ENCODE results near the gene PER2. TPM values are rescaled to one million over a fixed set of nuclear protein-coding genes. Genes with fewer than 3 reads are reported as not detected.

PER2 gene
- total RNA-seq, 4 donors from 2014 or later = 4.1 to 7.5 (median 6.7) TPM

DNA sequence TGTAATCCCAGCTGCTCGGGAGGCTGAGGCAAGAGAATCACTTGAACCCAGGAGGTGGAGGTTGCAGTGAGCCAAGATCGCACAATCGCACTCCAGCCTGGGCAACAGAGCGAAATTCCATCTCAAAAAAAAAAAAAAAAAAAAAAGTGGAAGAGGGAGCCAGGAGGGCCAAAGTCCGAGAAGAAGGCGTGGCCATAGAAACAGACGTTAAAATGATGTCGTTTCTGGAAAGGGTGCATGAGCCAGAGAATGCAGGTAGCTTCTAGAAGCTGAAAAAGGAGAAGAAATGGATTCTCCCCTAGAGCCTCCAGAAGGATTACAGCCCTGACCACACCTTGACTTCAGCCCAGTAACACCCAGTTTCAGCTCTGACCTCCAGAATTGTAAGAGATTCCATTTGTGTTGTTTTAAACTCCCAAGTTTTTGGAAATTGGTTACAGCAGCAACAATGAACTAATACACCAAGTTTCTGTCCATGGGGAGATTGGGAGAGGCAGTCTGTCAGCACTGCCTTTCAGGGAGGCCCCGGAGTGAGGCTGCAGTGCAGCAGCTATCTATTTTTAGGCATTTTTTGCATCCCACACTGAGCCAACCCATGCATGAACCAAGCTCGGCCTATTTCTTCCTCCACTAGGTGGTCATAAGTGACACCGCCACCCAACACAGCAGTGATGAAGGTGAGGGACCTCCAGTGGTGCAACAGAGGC, 17.7 kb upstream of the PER2 start:
- H3K9me3 ChIP-seq = no peaks in the 10 kb centered on the region
- TF ChIP-seq POLR2A (IDR thresholded peaks at IDR 0.05) (no peak), CTCF (IDR thresholded peaks at IDR 0.05 in 4 of 5, conservative IDR thresholded peaks at IDR 0.05 in 1 of 5) (no peak)
- ATAC-seq (no peak), DNase-seq (no peak)
- H3K27me3 ChIP-seq = no peaks in the 10 kb centered on the region
- no peak overlapping the region for H3K4me3 ChIP-seq
- H3K4me1 ChIP-seq = no peaks in the 10 kb centered on the region
- no peak overlapping the region for H3K27ac ChIP-seq
- in situ Hi-C loops (cut with MboI; ENCODE audit: low sequenced_read_pairs in 4 of 4) (no loop called here), intact Hi-C loops (cut with DNase I; ENCODE audit: low total_unique reads) (no loop called here)
- H3K36me3 ChIP-seq = no peaks in the 10 kb centered on the region

DNA sequence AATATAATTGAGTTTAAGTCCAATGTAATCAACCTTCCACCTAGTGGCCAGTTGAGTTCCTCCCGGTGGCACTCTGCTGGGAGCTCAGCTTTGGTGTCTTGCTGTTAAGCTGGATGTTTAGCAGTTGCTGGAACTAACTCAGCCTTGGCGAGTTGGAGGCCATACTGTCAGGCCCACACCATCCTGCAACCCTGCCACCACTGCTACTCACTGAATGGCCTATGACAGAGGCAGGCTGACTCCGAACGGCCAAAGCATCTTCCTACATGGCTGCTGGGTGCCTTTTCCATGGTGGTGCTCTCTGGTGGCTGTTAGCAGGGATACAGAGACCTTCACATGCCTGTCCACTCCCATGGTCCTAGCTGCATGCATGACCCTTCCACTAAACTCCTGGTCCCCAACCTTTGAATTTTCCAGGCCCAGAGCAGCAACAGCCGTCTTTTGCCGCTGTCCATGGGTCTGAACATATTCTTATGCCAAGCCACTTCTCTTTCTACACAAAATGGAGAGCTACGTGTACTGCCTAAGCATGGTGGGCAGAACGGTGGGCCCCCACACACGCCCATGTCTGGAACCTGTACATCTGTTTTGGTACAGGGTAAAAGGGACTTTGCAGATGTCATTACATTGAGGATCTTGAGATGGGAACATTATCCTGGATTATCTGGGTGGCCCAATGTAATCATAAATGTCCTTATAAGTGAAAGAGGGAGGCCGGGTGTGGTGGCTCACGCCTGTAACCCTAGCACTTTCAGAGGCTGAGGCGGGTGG, 16.9 kb upstream of the PER2 start:
- no peak for DNase-seq

DNA sequence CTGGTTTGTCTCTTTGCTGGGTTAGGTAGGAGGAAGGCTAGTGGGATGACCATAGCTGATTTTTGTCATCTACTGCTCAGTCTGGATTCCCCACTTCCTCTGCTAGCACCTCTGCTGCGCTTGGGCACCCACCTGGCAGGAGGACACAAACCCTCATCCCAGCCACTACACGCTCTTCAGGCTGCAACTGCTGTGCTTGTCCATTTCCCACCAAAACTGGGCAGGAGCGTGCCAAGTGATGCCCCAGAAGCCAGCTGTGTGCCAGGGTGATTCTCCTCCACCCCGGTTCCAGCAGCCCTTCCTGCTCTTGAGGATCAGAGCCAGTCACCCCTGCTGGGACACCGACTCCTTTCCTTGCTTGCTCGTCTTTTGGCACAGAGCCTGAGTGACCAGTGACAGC, 15.7 kb upstream of the PER2 start:
- no peak overlapping the region for H3K27ac ChIP-seq
- in situ Hi-C loops (cut with MboI; ENCODE audit: low sequenced_read_pairs in 4 of 4) = no loop called here

More for the DNA sequence above, 16.9 kb upstream of the PER2 start:
- no peak for ATAC-seq
- Histone ChIP-seq H3K27me3 (no peaks in the 10 kb centered on the region), H3K27ac (no peak overlapping the region), H3K4me1 (peaks cover 0 to 2% of the 10 kb centered on the region in 2 donors), H3K4me3 (no peak overlapping the region), H3K36me3 (no peaks in the 10 kb centered on the region), H3K9me3 (no peaks in the 10 kb centered on the region)
- in situ Hi-C loops (cut with MboI; ENCODE audit: low sequenced_read_pairs in 4 of 4) = no loop called here
- intact Hi-C loops (cut with DNase I; ENCODE audit: low total_unique reads) = no loop called here
- no peak for TF ChIP-seq CTCF (IDR thresholded peaks at IDR 0.05 in 4 of 5, conservative IDR thresholded peaks at IDR 0.05 in 1 of 5)
- TF ChIP-seq POLR2A (IDR thresholded peaks at IDR 0.05) = no peak

GRCh38 chr2:238302751-238303150, 14.3 kb upstream of the PER2 start:
- no peak for DNase-seq
- peaks cover 0 to 9% of the 10 kb centered on the region in 2 donors for H3K4me1 ChIP-seq
- ATAC-seq = no peak
- no peaks in the 10 kb centered on the region for H3K9me3 ChIP-seq
- H3K27ac ChIP-seq = no peak overlapping the region
- no peaks in the 10 kb centered on the region for H3K27me3 ChIP-seq
- H3K4me3 ChIP-seq = no peak overlapping the region
- TF ChIP-seq CTCF (IDR thresholded peaks at IDR 0.05 in 4 of 5, conservative IDR thresholded peaks at IDR 0.05 in 1 of 5) (no peak), POLR2A (IDR thresholded peaks at IDR 0.05) (no peak)
- intact Hi-C loops (cut with DNase I; ENCODE audit: low total_unique reads) (no loop called here), in situ Hi-C loops (cut with MboI; ENCODE audit: low sequenced_read_pairs in 4 of 4) (no loop called here)
- H3K36me3 ChIP-seq = no peaks in the 10 kb centered on the region

More for the DNA sequence above, 15.7 kb upstream of the PER2 start:
- H3K36me3 ChIP-seq = no peaks in the 10 kb centered on the region
- TF ChIP-seq POLR2A (IDR thresholded peaks at IDR 0.05) = no peak
- TF ChIP-seq CTCF (IDR thresholded peaks at IDR 0.05 in 4 of 5, conservative IDR thresholded peaks at IDR 0.05 in 1 of 5) = no peak
- H3K4me1 ChIP-seq = peaks cover 0 to 9% of the 10 kb centered on the region in 2 donors
- no peak overlapping the region for H3K4me3 ChIP-seq
- DNase-seq = no peak
- no peak for ATAC-seq
- no peaks in the 10 kb centered on the region for H3K27me3 ChIP-seq
- intact Hi-C loops (cut with DNase I; ENCODE audit: low total_unique reads) = no loop called here
- no peaks in the 10 kb centered on the region for H3K9me3 ChIP-seq

All from gastrocnemius medialis (tissue), 4 donors.